Body of pancreas (tissue), 4 donors: ENCODE data around the gene NKX1-1. TPM values are rescaled to one million over a fixed set of nuclear protein-coding genes. Genes with fewer than 3 reads are reported as not detected.
A peak's percentile ranks its signal among the peaks of the same experiment; 100 is the strongest.

Experiments used
- ATAC-seq: fragments of 150-250 bp; one replicate; pipeline ENCODE4 v1.9.1; 2016
- DNase-seq, 4 donors: peaks; one replicate each; pipeline ENCODE4 v3.0.0-alpha.2; 2019
- H3K27ac ChIP-seq, 4 donors: fragments of 200-600 bp; sonication (generic); 1 replicate in 3 of 4; 2 replicates in 1 of 4; pipeline versions ENCODE4 v1.5.1 to v1.6.1; 2016 to 2019; ENCODE audit warnings: mild to moderate bottlenecking in 1 of 4, mixed read lengths in 1 of 4, moderate library complexity in 1 of 4
- H3K27me3 ChIP-seq, 2 donors: fragments of 200-600 bp; sonication (generic); one replicate each; pipeline ENCODE4 v1.6.0; 2016; ENCODE audit warnings: mild to moderate bottlenecking in 1 of 2
- H3K36me3 ChIP-seq, 2 donors: fragments of 200-600 bp; sonication (generic); replicated peaks in 1 of 2; 2 replicates each; pipeline ENCODE4 v1.5.1; 2016; ENCODE audit warnings: low read depth in 2 of 2; ENCODE audit not compliant: insufficient read depth in 1 of 2
- H3K4me1 ChIP-seq: fragments of 200-600 bp; sonication (generic); one replicate; pipeline ENCODE4 v1.6.0; 2016
- H3K4me3 ChIP-seq, 2 donors: fragments of 200-600 bp; sonication (generic); 1 replicate in 1 of 2; 2 replicates in 1 of 2; pipeline ENCODE4 v1.5.1; 2016 to 2019
- H3K9me3 ChIP-seq, 3 donors: fragments of 200-600 bp; sonication (generic); 1 replicate in 2 of 3; 2 replicates in 1 of 3; pipeline ENCODE4 v1.5.1; 2016
- CTCF ChIP-seq, 7 experiments: fragments of 450-650 bp in 4 of 7; fragments of 200-600 bp in 3 of 7; sonication (generic) in 3 of 7; IDR thresholded peaks; one replicate each; pipeline ENCODE4 v1.5.1; 2016 to 2019; ENCODE audit warnings: antibody characterized with exemption in 7 of 7
- POLR2A ChIP-seq, 3 donors: fragments of 450-650 bp; IDR thresholded peaks; one replicate each; pipeline ENCODE4 v1.6.1; 2016; ENCODE audit warnings: antibody characterized with exemption in 3 of 3, mild to moderate bottlenecking in 2 of 3
- WGBS, 2 donors: methylation state at CpG; one replicate each; pipeline ENCODE4 v1.1.5; 2017; 5-methylcytosine and 5-hydroxymethylcytosine counted together
- intact Hi-C: fragments of 100-400 bp; cut with DNase I; formaldehyde crosslinking; loops from one replicate; pipeline ENCODE4 v1.15.1; 2023
- total RNA-seq, 2 donors: library from RNA; depleted of rRNA; stranded (reverse); fragments of >200 nt; gene quantifications; one replicate each; pipeline ENCODE4 v1.1.0, GENCODE V29; 2016

Gene NKX1-1
- total RNA-seq, 2 donors from 2014 or later, result not detected

GRCh38 chr4:1367936-1368289, 38.3 kb downstream of the NKX1-1 start:
- Histone ChIP-seq H3K4me1 (peaks cover 21% of the 10 kb centered on the region), H3K36me3 (no peaks in the 10 kb centered on the region), H3K27me3 (no peaks in the 10 kb centered on the region), H3K27ac (no peak overlapping the region), H3K4me3 (no peak overlapping the region), H3K9me3 (no peaks in the 10 kb centered on the region)
- TF ChIP-seq CTCF (IDR thresholded peaks at IDR 0.05) (no peak), POLR2A (IDR thresholded peaks at IDR 0.05) (no peak)
- intact Hi-C loops, result no loop called here
- DNase-seq (peak in 1 of 4 donors; percentile 8), ATAC-seq (no peak)
- WGBS, 2 donors, result 67 to 94% methylated on average over 1 to 7 of the region's 10 CpGs

- TF ChIP-seq CTCF (IDR thresholded peaks at IDR 0.05) (no peak), POLR2A (IDR thresholded peaks at IDR 0.05) (no peak)
- Histone ChIP-seq H3K27ac (no peak overlapping the region), H3K4me1 (peaks cover 21% of the 10 kb centered on the region), H3K27me3 (no peaks in the 10 kb centered on the region), H3K36me3 (no peaks in the 10 kb centered on the region), H3K9me3 (no peaks in the 10 kb centered on the region), H3K4me3 (no peak overlapping the region)
- 91 to 94% methylated on average over 14 to 17 of the region's 17 CpGs for WGBS, 2 donors
- ATAC-seq, result no peak
- peak in 2 of 4 donors; percentile 9 to 10 for DNase-seq
- intact Hi-C loops, result no loop called here
Observed at GRCh38 chr4:1367230-1367935, 38.9 kb downstream of the NKX1-1 start.

- intact Hi-C loops, result no loop called here
- Histone ChIP-seq H3K4me3 (no peak overlapping the region), H3K4me1 (peaks cover 21% of the 10 kb centered on the region), H3K36me3 (no peaks in the 10 kb centered on the region), H3K9me3 (no peaks in the 10 kb centered on the region), H3K27me3 (no peaks in the 10 kb centered on the region), H3K27ac (no peak overlapping the region)
- TF ChIP-seq POLR2A (IDR thresholded peaks at IDR 0.05), result no peak
- TF ChIP-seq CTCF (IDR thresholded peaks at IDR 0.05), result no peak
- DNase-seq (peak in 1 of 4 donors; percentile 9), ATAC-seq (no peak)
- 93 to 98% methylated on average over 14 to 33 of the region's 35 CpGs for WGBS, 2 donors
Observed at GRCh38 chr4:1366371-1367229, 39.6 kb downstream of the NKX1-1 start.

GRCh38 chr4:1365271-1366178, 40.7 kb downstream of the NKX1-1 start:
- peak in 1 of 7 experiments; percentile 4 for TF ChIP-seq CTCF (IDR thresholded peaks at IDR 0.05)
- TF ChIP-seq POLR2A (IDR thresholded peaks at IDR 0.05), result no peak
- 58 to 68% methylated on average over 17 to 25 of the region's 25 CpGs for WGBS, 2 donors
- H3K9me3 ChIP-seq, result no peaks in the 10 kb centered on the region
- peak overlapping the region in 1 of 4 donors; percentile 38 for H3K27ac ChIP-seq
- no peak overlapping the region for H3K4me3 ChIP-seq
- H3K4me1 ChIP-seq, result peaks cover 21% of the 10 kb centered on the region
- ATAC-seq, result peak; percentile 16
- H3K27me3 ChIP-seq, result no peaks in the 10 kb centered on the region
- H3K36me3 ChIP-seq, result no peaks in the 10 kb centered on the region
- DNase-seq, result peak in 3 of 4 donors; percentile 4 to 80 (median 67)
- intact Hi-C loops, result no loop called here
